ENCODE measurements around the gene NAE1. TPM values are rescaled to one million over a fixed set of nuclear protein-coding genes. Genes with fewer than 3 reads are reported as not detected.

Gene NAE1
- polyA plus RNA-seq, 4 donors = 62.4 to 102 (median 86.8) TPM

- no peak for DNase-seq (ENCODE audit: low read depth in 4 of 4, low spot score in 3 of 4)
These were observed 19.5 kb upstream of the NAE1 start for GRCh38 chr16:66850115-66850815.

GRCh38 chr16:66849549-66849948, 18.8 kb upstream of the NAE1 start:
- no peak for DNase-seq (ENCODE audit: low read depth in 4 of 4, low spot score in 3 of 4)

- DNase-seq (ENCODE audit: low read depth in 4 of 4, low spot score in 3 of 4) = no peak
These were observed 18.2 kb upstream of the NAE1 start for GRCh38 chr16:66849021-66849420.

- no peak for DNase-seq (ENCODE audit: low read depth in 4 of 4, low spot score in 3 of 4)
These were observed 17.4 kb upstream of the NAE1 start for GRCh38 chr16:66848172-66848571.

- DNase-seq (ENCODE audit: low read depth in 4 of 4, low spot score in 3 of 4) = no peak
These were observed 16.8 kb upstream of the NAE1 start for GRCh38 chr16:66847533-66848067.

GRCh38 chr16:66846831-66847230, 16.1 kb upstream of the NAE1 start:
- no peak for DNase-seq (ENCODE audit: low read depth in 4 of 4, low spot score in 3 of 4)

GRCh38 chr16:66846266-66846665, 15.5 kb upstream of the NAE1 start:
- no peak for DNase-seq (ENCODE audit: low read depth in 4 of 4, low spot score in 3 of 4)

- DNase-seq (ENCODE audit: low read depth in 4 of 4, low spot score in 3 of 4) = no peak
These were observed 15.0 kb upstream of the NAE1 start for GRCh38 chr16:66845791-66846221.

GRCh38 chr16:66845080-66845410, 14.3 kb upstream of the NAE1 start:
- no peak for DNase-seq (ENCODE audit: low read depth in 4 of 4, low spot score in 3 of 4)

- DNase-seq (ENCODE audit: low read depth in 4 of 4, low spot score in 3 of 4) = no peak
These were observed 13.7 kb upstream of the NAE1 start, which contains the start of gene CA7 for GRCh38 chr16:66844342-66845079. CA7 (plus strand) TSS chr16:66844414; CDS start chr16:66844488, 74 bp downstream.

GRCh38 chr16:66844009-66844341, 13.2 kb upstream of the NAE1 start:
- no peak for DNase-seq (ENCODE audit: low read depth in 4 of 4, low spot score in 3 of 4)

- no peak for DNase-seq (ENCODE audit: low read depth in 4 of 4, low spot score in 3 of 4)
These were observed 12.4 kb upstream of the NAE1 start for GRCh38 chr16:66843191-66843590.

GRCh38 chr16:66842765-66843164, 12.0 kb upstream of the NAE1 start:
- no peak for DNase-seq (ENCODE audit: low read depth in 4 of 4, low spot score in 3 of 4)

GRCh38 chr16:66841366-66841765, 10.6 kb upstream of the NAE1 start:
- DNase-seq (ENCODE audit: low read depth in 4 of 4, low spot score in 3 of 4) = no peak

GRCh38 chr16:66840883-66841282, 10.1 kb upstream of the NAE1 start:
- no peak for DNase-seq (ENCODE audit: low read depth in 4 of 4, low spot score in 3 of 4)

- no peak for DNase-seq (ENCODE audit: low read depth in 4 of 4, low spot score in 3 of 4)
These were observed 4.0 kb upstream of the NAE1 start for GRCh38 chr16:66834746-66835145.

- no peak for DNase-seq (ENCODE audit: low read depth in 4 of 4, low spot score in 3 of 4)
These were observed 2.0 kb upstream of the NAE1 start for GRCh38 chr16:66832661-66833305.

GRCh38 chr16:66832190-66832589, 1.4 kb upstream of the NAE1 start:
- DNase-seq (ENCODE audit: low read depth in 4 of 4, low spot score in 3 of 4) = no peak

- DNase-seq (ENCODE audit: low read depth in 4 of 4, low spot score in 3 of 4) = no peak
These were observed 6.8 kb downstream of the NAE1 start for GRCh38 chr16:66824006-66824405.

- DNase-seq (ENCODE audit: low read depth in 4 of 4, low spot score in 3 of 4) = no peak
These were observed 16.0 kb downstream of the NAE1 start for GRCh38 chr16:66814734-66815133.

GRCh38 chr16:66811043-66811442, 19.7 kb downstream of the NAE1 start:
- no peak for DNase-seq (ENCODE audit: low read depth in 4 of 4, low spot score in 3 of 4)

GRCh38 chr16:66810391-66810790, 20.4 kb downstream of the NAE1 start:
- DNase-seq (ENCODE audit: low read depth in 4 of 4, low spot score in 3 of 4) = no peak

Measured in left renal pelvis (tissue), 4 donors.